H1 (cell line): Measurements from ENCODE around the gene STARD6. TPM values are rescaled to one million over a fixed set of nuclear protein-coding genes. Genes with fewer than 3 reads are reported as not detected.

Experiments used
- CTCF ChIA-PET: fragments of 300-600 bp; sonication (Branson Sonifier 250); formaldehyde crosslinking; loops from one replicate; lab custom pipeline; 2021; ENCODE audit not compliant: partially characterized antibody; lab: Charles Lee
- POLR2A ChIA-PET: fragments of 300-600 bp; sonication (Branson Sonifier 250); formaldehyde crosslinking; loops from one replicate; lab custom pipeline; 2021; ENCODE audit warnings: inconsistent platforms; ENCODE audit not compliant: partially characterized antibody; lab: Charles Lee
- DNase-seq, 2 experiments: peaks; one replicate each; pipeline versions ENCODE4 v3.0.0 to v3.0.0-alpha.2; 2010 to 2022; ENCODE audit warnings: low spot score in 2 of 2, low read depth in 1 of 2, mixed read lengths in 1 of 2
- FAIRE-seq: peaks from 2 replicates; lab custom pipeline; 2011; peaks lifted over from hg19 to GRCh38; lab: Jason Lieb, UNC
- H2AFZ ChIP-seq: 2 replicates; pipeline ENCODE4 v1.8.1; 2012; ENCODE audit warnings: low read length, inconsistent platforms
- H2AK5ac ChIP-seq: 2 replicates; pipeline ENCODE4 v1.6.1; 2013; ENCODE audit warnings: low read depth, low read length
- H2BK120ac ChIP-seq: replicated peaks from 2 replicates; pipeline ENCODE3; 2013; ENCODE audit warnings: low read depth, low read length, inconsistent platforms
- H2BK12ac ChIP-seq: 2 replicates; pipeline ENCODE4 v1.6.1; 2013; ENCODE audit warnings: low read depth, low read length
- H2BK15ac ChIP-seq: 2 replicates; pipeline ENCODE4 v1.6.1; 2013; ENCODE audit warnings: low read length
- H2BK20ac ChIP-seq: 2 replicates; pipeline ENCODE4 v1.6.1; 2013; ENCODE audit warnings: low read length
- H2BK5ac ChIP-seq: 2 replicates; pipeline ENCODE4 v1.6.1; 2013; ENCODE audit warnings: low read depth, low read length
- H3K14ac ChIP-seq: 2 replicates; pipeline ENCODE4 v1.6.1; 2013; ENCODE audit warnings: inconsistent platforms; ENCODE audit not compliant: insufficient read length
- H3K18ac ChIP-seq: 2 replicates; pipeline ENCODE4 v1.6.1; 2013; ENCODE audit warnings: low read length; ENCODE audit errors: extremely low read depth
- H3K23ac ChIP-seq: 2 replicates; pipeline ENCODE4 v1.6.1; 2013; ENCODE audit warnings: inconsistent platforms; ENCODE audit not compliant: insufficient read length
- H3K23me2 ChIP-seq: 2 replicates; pipeline ENCODE4 v1.6.1; 2013; ENCODE audit warnings: low read depth, low read length
- H3K27ac ChIP-seq: 2 replicates; pipeline ENCODE4 v1.6.1; 2011; ENCODE audit warnings: low read depth, low read length, inconsistent platforms
- H3K27me3 ChIP-seq, 4 experiments: replicated peaks in 1 of 4; 1 replicate in 1 of 4; 2 replicates in 3 of 4; pipeline versions ENCODE4 v1.6.1 to v1.8.1; 2011 to 2013; ENCODE audit warnings: low read length in 3 of 4, mild to moderate bottlenecking in 3 of 4, inconsistent platforms in 2 of 4, mixed read lengths in 2 of 4, moderate library complexity in 1 of 4; ENCODE audit not compliant: control insufficient read depth in 3 of 4, insufficient read depth in 3 of 4; ENCODE audit errors: extremely low read depth in 1 of 4
- H3K36me3 ChIP-seq, 4 experiments: 2 replicates each; pipeline versions ENCODE4 v1.6.1 to v1.8.1; 2011 to 2013; ENCODE audit warnings: mild to moderate bottlenecking in 4 of 4, low read length in 3 of 4, moderate library complexity in 2 of 4, control low read depth in 1 of 4, inconsistent platforms in 1 of 4; ENCODE audit not compliant: insufficient read depth in 4 of 4, control insufficient read depth in 2 of 4
- H3K4ac ChIP-seq: replicated peaks from 2 replicates; pipeline ENCODE3; 2013; ENCODE audit warnings: low read length, low read depth, mixed read lengths, inconsistent platforms; ENCODE audit not compliant: insufficient read length
- H3K4me1 ChIP-seq, 4 experiments: replicated peaks in 1 of 4; 1 replicate in 1 of 4; 2 replicates in 3 of 4; pipeline versions ENCODE4 v1.6.1 to v1.8.1; 2011 to 2013; ENCODE audit warnings: low read length in 3 of 4, inconsistent platforms in 2 of 4, mixed read lengths in 1 of 4; ENCODE audit not compliant: insufficient read depth in 4 of 4, control insufficient read depth in 3 of 4
- H3K4me2 ChIP-seq, 2 experiments: 2 replicates each; pipeline versions ENCODE4 v1.6.1 to v1.8.1; 2011 to 2013; ENCODE audit warnings: low read depth in 2 of 2, low read length in 2 of 2, control low read depth in 1 of 2, inconsistent platforms in 1 of 2, mild to moderate bottlenecking in 1 of 2; ENCODE audit not compliant: insufficient read depth in 1 of 2
- H3K4me3 ChIP-seq, 4 experiments: fragments of 200-600, 300-600 bp in 1 of 4; sonication (generic), shearing (Covaris generic), sonication (Bioruptor Twin) in 1 of 4; 2 replicates each; pipeline versions ENCODE4 v1.5.1 to v1.8.1; 2011 to 2016; ENCODE audit warnings: low read length in 4 of 4, low read depth in 3 of 4, control low read depth in 2 of 4, inconsistent platforms in 2 of 4, mild to moderate bottlenecking in 2 of 4, mixed read lengths in 1 of 4, moderate library complexity in 1 of 4; ENCODE audit not compliant: insufficient read depth in 2 of 4; ENCODE audit errors: extremely low read depth in 1 of 4
- H3K56ac ChIP-seq: replicated peaks from 2 replicates; pipeline ENCODE3; 2013; ENCODE audit warnings: low read depth, mild to moderate bottlenecking, mixed read lengths, low read length, inconsistent platforms; ENCODE audit not compliant: insufficient read length
- H3K79me1 ChIP-seq: 2 replicates; pipeline ENCODE4 v1.6.1; 2013; ENCODE audit warnings: low read depth, low read length, control low read depth
- H3K79me2 ChIP-seq, 2 experiments: 2 replicates each; pipeline versions ENCODE4 v1.6.1 to v1.8.1; 2012 to 2013; ENCODE audit warnings: low read length in 2 of 2, mild to moderate bottlenecking in 2 of 2, inconsistent platforms in 1 of 2; ENCODE audit not compliant: insufficient read depth in 2 of 2, control insufficient read depth in 1 of 2
- H3K9ac ChIP-seq, 4 experiments: replicated peaks in 1 of 4; 1 replicate in 1 of 4; 2 replicates in 3 of 4; pipeline versions ENCODE4 v1.6.1 to v1.8.1; 2011 to 2013; ENCODE audit warnings: low read depth in 3 of 4, low read length in 3 of 4, control low read depth in 2 of 4, mild to moderate bottlenecking in 2 of 4, moderate library complexity in 2 of 4, inconsistent platforms in 1 of 4; ENCODE audit errors: extremely low read depth in 1 of 4
- H3K9me3 ChIP-seq, 2 experiments: 2 replicates each; pipeline versions ENCODE4 v1.6.1 to v1.8.1; 2012 to 2013; ENCODE audit warnings: mild to moderate bottlenecking in 2 of 2, moderate library complexity in 2 of 2, control low read depth in 1 of 2, inconsistent platforms in 1 of 2, low read depth in 1 of 2, low read length in 1 of 2, mixed read lengths in 1 of 2; ENCODE audit not compliant: insufficient read depth in 2 of 2
- H4K20me1 ChIP-seq, 2 experiments: replicated peaks in 1 of 2; 2 replicates each; pipeline versions ENCODE3 to v1.8.1; 2011 to 2013; ENCODE audit warnings: inconsistent platforms in 2 of 2, low read length in 2 of 2, mild to moderate bottlenecking in 1 of 2; ENCODE audit not compliant: insufficient read depth in 2 of 2, control insufficient read depth in 1 of 2
- H4K5ac ChIP-seq: 2 replicates; pipeline ENCODE4 v1.6.1; 2013; ENCODE audit warnings: low read length, low read depth, mixed read lengths, inconsistent platforms; ENCODE audit not compliant: insufficient read length
- H4K8ac ChIP-seq: 2 replicates; pipeline ENCODE4 v1.8.0; 2013; ENCODE audit warnings: mild to moderate bottlenecking, moderate library complexity, low read length, inconsistent platforms; ENCODE audit not compliant: insufficient read depth; ENCODE audit errors: extremely low read depth
- H4K91ac ChIP-seq: replicated peaks from 2 replicates; pipeline ENCODE3; 2013; ENCODE audit warnings: low read length, mixed read lengths, inconsistent platforms; ENCODE audit not compliant: insufficient read length
- CHD1 ChIP-seq: IDR thresholded peaks from 2 replicates; pipeline ENCODE4 v1.6.1; 2012; ENCODE audit warnings: low read depth, low read length, improper control_type of control experiment
- CHD2 ChIP-seq: IDR thresholded peaks from 2 replicates; pipeline ENCODE4 v1.6.1; 2012; ENCODE audit warnings: low read length, improper control_type of control experiment
- KDM1A ChIP-seq: fragments of 200-600, 300-600 bp; sonication (generic); IDR thresholded peaks from 2 replicates; pipeline ENCODE4 v1.7.1; 2016; ENCODE audit warnings: mild to moderate bottlenecking, low read length, borderline replicate concordance
- PHF8 ChIP-seq: fragments of 200-600 bp; sonication (generic); conservative IDR thresholded peaks from 2 replicates; pipeline ENCODE4 v1.7.1; 2012; ENCODE audit warnings: low read depth, mild to moderate bottlenecking, inconsistent platforms, low read length, moderate library complexity
- POU5F1 ChIP-seq: IDR thresholded peaks from 2 replicates; pipeline ENCODE4 v1.6.1; 2011; ENCODE audit warnings: low read depth, mild to moderate bottlenecking, low read length, moderate library complexity
- RBBP5 ChIP-seq: IDR thresholded peaks from 2 replicates; pipeline ENCODE4 v1.7.1; 2012; ENCODE audit warnings: low read depth, mild to moderate bottlenecking, inconsistent platforms, low read length, moderate library complexity, borderline replicate concordance
- SAP30 ChIP-seq: fragments of 300-600 bp; sonication (generic); IDR thresholded peaks from 2 replicates; pipeline ENCODE4 v1.7.1; 2012; ENCODE audit warnings: low read length, moderate library complexity, mild to moderate bottlenecking, inconsistent platforms; ENCODE audit not compliant: insufficient read depth, insufficient replicate concordance
- SIX5 ChIP-seq: IDR thresholded peaks from 2 replicates; pipeline ENCODE4 v1.6.1; 2011; ENCODE audit warnings: mild to moderate bottlenecking, low read depth, low read length
- SP4 ChIP-seq: IDR thresholded peaks from 2 replicates; pipeline ENCODE4 v1.6.1; 2012; ENCODE audit warnings: low read length, inconsistent platforms
- TAF1 ChIP-seq: IDR thresholded peaks from 2 replicates; pipeline ENCODE4 v1.6.1; 2011; ENCODE audit warnings: mild to moderate bottlenecking, low read depth, low read length
- TAF7 ChIP-seq: optimal IDR thresholded peaks from 2 replicates; pipeline ENCODE3; 2011; ENCODE audit warnings: low read depth, mild to moderate bottlenecking, inconsistent platforms, low read length, moderate library complexity, borderline replicate concordance
- TBP ChIP-seq: IDR thresholded peaks from 2 replicates; pipeline ENCODE4 v1.6.1; 2011; ENCODE audit warnings: low read depth, low read length, improper control_type of control experiment
- polyA plus RNA-seq, 7 experiments: library from polyadenylated mRNA; depleted of rRNA in 3 of 7; stranded (reverse) in 5 of 7; unstranded in 2 of 7; fragments of >200 nt in 5 of 7; fragments of 200-250 nt in 2 of 7; gene quantifications; 1 replicate in 5 of 7; 2 replicates in 1 of 7; 4 replicates in 1 of 7; pipeline versions ENCODE4 v1.2.1 to v1.2.3, GENCODE V29; 2011 to 2013; ENCODE audit warnings: missing spikeins in 2 of 7, mixed read lengths in 2 of 7
- total RNA-seq: library from RNA; stranded (reverse); fragmentation: NEBNext Ultra II Directional; extraction: Animal tissue kit (Norgen Biotek cat#: 25700); gene quantifications from 2 replicates; pipeline ENCODE4 v1.2.1, GENCODE V29; 2021
- TF ChIP-seq, protein P1 (sequence below): IDR thresholded peaks from 2 replicates; pipeline ENCODE4 v1.6.1; 2012; ENCODE audit warnings: low read length, inconsistent platforms

The STARD6 gene
- total and polyA plus RNA-seq, 2 of the 8 experiments (the other 6 are each of a cell fraction or from before 2014, with no cell fraction given), result not detected

DNA sequence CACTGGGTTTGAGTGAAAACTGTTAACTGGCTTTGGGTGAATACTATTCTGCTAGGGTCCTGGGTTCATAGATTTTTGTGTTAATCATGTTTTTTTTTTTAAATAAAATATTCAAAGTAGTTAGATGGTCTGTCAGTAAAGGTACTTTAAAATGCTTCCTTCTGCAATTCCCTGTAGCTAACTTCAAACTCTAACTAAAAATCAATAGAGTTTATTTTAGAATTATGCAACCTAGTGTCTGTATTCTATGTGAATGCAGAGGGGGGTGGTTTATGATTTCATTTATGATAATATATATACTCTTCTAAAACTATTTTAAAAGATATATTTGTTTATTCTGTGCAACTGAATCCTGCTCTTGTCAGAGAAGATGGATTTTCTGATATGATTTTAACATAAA is 27.9 kb downstream of the STARD6 start:
- H3K56ac ChIP-seq, result no peak overlapping the region
- no peak overlapping the region for H3K27ac ChIP-seq
- no peak overlapping the region for H2BK5ac ChIP-seq
- H3K23me2 ChIP-seq, result 0 out of 2 replicates have a peak, but pooled peaks cover 2% of the 10 kb centered on the region
- H3K79me2 ChIP-seq, result no peaks in the 10 kb centered on the region
- no peak overlapping the region for H3K18ac ChIP-seq
- H2BK12ac ChIP-seq, result no peak overlapping the region
- H3K4me2 ChIP-seq, result no peak overlapping the region
- H2BK20ac ChIP-seq, result no peak overlapping the region
- no peak overlapping the region for H2BK15ac ChIP-seq
- DNase-seq, result no peak
- CTCF ChIA-PET, result interaction anchor here (1.0 kb wide), 1 partner anchor 13 kb away, joined by 3 read pairs; no protein-coding TSS in a partner anchor
- H3K4ac ChIP-seq, result no peak overlapping the region
- no peak for FAIRE-seq
- POLR2A ChIA-PET, result no interaction called here
- no peaks in the 10 kb centered on the region for H3K36me3 ChIP-seq
- no peak overlapping the region for H2AK5ac ChIP-seq
- no peak overlapping the region for H2BK120ac ChIP-seq
- no peak overlapping the region for H3K14ac ChIP-seq
- H4K91ac ChIP-seq, result no peak overlapping the region
- H4K5ac ChIP-seq, result no peak overlapping the region
- no peak overlapping the region for H3K23ac ChIP-seq
- no peak overlapping the region for H3K4me3 ChIP-seq
- H4K8ac ChIP-seq, result no peak overlapping the region
- H3K9me3 ChIP-seq, result no peaks in the 10 kb centered on the region
- H3K27me3 ChIP-seq, result no peaks in the 10 kb centered on the region
- TF ChIP-seq RBBP5 (no peak), SP4 (no peak), CHD1 (no peak), POU5F1 (no peak), SIX5 (no peak), TBP (no peak), PHF8 (no peak), TAF7 (no peak), KDM1A (no peak), SAP30 (no peak), CHD2 (no peak), TAF1 (no peak)
- TF ChIP-seq, protein P1, sequence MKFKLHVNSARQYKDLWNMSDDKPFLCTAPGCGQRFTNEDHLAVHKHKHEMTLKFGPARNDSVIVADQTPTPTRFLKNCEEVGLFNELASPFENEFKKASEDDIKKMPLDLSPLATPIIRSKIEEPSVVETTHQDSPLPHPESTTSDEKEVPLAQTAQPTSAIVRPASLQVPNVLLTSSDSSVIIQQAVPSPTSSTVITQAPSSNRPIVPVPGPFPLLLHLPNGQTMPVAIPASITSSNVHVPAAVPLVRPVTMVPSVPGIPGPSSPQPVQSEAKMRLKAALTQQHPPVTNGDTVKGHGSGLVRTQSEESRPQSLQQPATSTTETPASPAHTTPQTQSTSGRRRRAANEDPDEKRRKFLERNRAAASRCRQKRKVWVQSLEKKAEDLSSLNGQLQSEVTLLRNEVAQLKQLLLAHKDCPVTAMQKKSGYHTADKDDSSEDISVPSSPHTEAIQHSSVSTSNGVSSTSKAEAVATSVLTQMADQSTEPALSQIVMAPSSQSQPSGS, result no peak
- no peaks in the 10 kb centered on the region for H3K4me1 ChIP-seq
- no peak overlapping the region for H2AFZ ChIP-seq
- no peaks in the 10 kb centered on the region for H4K20me1 ChIP-seq
- no peak overlapping the region for H3K9ac ChIP-seq
- no peaks in the 10 kb centered on the region for H3K79me1 ChIP-seq
